Activated CD4-positive, alpha-beta T cell treated with anti-CD3 and anti-CD28 coated beads, Interleukin-2, Interleukin-4, amounts not matched to agents 100 ng/mL and 50 ng/mL, durations not matched to agents 16 hours and 8 hours (primary cell): ENCODE data around the gene CAPN12.
"Not testable (repeated sequence)": the region's sequence is repeated elsewhere in the genome, so short reads cannot be mapped to it uniquely, and the experiment has no call there.

Experiments used
- DNase-seq: peaks from one replicate; pipeline ENCODE4 v3.0.0-alpha.2; 2020; ENCODE audit warnings: low spot score

The CAPN12 gene

DNA sequence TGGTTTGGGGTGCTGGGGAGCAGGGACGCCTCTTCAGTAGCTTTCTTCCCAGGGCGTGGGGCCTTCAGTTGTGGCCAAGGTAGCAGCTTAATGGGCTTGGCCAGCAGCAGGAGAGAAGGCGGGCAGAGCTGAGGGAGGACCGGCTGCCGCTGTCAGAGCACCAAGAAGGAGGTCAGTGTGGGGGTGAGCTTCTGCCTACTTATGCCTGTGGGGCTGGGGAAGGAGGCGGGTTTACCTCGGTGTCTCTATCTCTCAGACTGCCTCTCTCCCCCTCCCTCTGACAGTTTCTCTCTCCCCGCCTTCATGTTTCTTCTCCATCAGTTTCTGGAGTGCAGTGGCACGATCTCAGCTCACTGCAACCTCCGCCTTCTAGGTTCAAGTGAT, at the start of gene CAPN12:
Gene CAPN12 (minus strand): TSS at position 177 of the 384 bp plus-strand sequence. CDS start 309 bp downstream, outside the sequence.
- no peak for DNase-seq

DNA sequence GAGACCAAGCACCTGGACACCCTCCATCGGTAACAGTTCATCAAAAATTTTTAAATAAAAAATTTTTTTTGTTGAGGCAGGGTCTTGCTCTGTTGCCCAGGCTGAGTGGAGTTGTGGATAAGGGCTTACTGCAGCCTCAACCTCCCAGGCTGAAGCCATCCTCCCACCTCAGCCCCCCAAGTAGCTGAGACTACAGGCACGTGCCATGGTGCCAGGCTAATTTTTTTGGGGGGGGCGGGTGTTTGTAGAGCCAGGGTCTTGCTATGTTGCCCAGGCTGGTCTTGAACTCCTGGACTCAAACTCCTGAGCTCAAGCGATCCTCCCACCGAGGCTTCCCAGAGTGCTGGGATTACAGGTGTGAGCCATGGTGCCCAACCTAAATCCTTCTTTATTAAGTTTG, 49.4 kb upstream of the CAPN12 start:
- no peak for DNase-seq

- DNase-seq: no peak
Observed at GRCh38 chr19:38793177-38793576, 48.9 kb upstream of the CAPN12 start.

GRCh38 chr19:38792250-38793111, 48.2 kb upstream of the CAPN12 start:
- DNase-seq: peak; percentile 17

DNA sequence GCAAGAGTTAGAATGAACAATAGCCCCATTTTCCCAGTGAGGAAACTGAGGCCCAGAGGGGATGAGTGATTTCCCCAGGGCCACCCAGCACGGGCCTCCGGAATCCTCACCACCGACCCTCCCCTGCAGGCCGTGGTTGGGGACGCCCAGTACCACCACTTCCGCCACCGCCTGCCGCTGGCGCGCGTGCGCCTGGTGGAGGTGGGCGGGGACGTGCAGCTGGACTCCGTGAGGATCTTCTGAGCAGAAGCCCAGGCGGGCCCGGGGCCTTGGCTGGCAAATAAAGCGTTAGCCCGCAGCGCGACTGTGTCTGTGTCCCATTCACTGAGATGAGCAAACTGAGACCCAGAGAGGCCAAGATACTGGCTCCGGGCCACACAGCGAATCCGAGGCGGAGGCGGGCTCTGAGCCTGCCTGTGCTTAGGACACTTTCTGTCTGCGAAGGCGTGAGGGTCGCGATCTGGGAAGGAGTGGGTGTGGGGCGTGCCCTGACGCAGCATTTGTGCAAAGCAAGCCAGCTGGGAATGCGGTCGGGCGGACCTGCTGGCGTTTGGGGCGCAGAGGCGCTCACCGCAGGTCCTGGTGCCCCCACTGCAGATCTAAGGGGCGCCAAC, 47.3 kb upstream of the CAPN12 start:
- not testable (repeated sequence) for DNase-seq

GRCh38 chr19:38790507-38791403, 46.5 kb upstream of the CAPN12 start:
- not testable (repeated sequence) for DNase-seq

DNA sequence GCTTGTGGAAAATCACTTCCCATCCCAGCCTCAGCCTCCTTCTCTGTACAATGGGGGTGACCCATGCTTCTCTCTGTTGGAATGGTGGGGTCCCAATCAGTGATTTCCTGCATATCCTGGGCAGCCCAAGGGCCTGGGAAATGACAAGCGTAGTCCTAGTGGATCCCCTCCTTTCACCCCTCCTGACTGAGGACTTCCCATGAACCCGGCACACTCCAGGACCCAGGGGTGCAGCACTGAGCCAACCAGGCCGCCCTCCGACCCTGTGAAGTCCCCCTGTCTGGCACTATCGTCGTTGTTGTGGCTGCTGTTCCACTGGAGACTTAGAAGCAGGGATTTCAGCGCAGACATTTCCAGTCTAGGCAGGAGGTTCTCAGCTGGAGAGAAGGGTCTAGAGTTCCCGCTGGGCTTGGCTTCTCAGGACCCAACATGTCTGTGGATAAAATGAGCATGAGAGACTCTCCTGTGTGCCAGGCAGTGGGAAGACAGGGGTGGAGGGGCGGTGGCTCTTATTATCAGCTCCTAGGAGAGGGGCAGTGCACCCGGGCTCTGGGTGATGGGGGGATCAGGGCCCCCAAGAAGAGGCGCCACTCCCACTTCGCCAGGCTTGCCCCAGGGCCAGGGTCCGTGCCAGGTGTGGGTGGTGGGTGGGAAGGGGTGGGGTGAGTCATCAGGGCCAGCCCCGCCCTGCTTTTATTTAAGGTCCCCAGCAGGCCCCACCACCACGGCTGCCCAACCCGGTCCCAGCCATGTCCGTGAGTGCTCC, 44.4 kb upstream of the CAPN12 start, which contains the start of gene LGALS7B:
Gene LGALS7B (plus strand): TSS at position 723 of the 766 bp plus-strand sequence. CDS start 27 bp downstream, at position 750.
- no peak for DNase-seq

GRCh38 chr19:38786572-38787265, 42.4 kb upstream of the CAPN12 start:
- DNase-seq: no peak

DNA sequence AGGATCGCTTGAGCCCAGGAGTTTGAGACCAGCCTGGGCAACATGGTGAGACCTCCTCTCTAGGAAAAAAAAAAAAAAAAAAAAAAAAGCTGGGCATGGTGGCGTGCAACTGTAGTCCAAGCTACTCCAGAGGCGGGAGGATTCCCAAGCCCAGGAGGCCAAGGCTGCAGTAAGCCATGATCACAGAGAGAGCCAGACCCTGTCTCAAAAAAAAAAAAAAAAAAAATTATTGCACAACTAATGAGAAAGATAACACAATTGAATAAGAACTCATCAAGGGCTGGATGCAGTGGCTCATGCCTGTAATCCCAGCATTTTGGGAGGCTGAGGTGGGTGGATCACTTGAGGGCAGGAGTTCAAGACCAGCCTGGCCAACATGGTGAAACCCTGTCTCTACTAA, 41.8 kb upstream of the CAPN12 start:
- DNase-seq: not testable (repeated sequence)

GRCh38 chr19:38785187-38785699, 41.0 kb upstream of the CAPN12 start:
- no peak for DNase-seq

DNA sequence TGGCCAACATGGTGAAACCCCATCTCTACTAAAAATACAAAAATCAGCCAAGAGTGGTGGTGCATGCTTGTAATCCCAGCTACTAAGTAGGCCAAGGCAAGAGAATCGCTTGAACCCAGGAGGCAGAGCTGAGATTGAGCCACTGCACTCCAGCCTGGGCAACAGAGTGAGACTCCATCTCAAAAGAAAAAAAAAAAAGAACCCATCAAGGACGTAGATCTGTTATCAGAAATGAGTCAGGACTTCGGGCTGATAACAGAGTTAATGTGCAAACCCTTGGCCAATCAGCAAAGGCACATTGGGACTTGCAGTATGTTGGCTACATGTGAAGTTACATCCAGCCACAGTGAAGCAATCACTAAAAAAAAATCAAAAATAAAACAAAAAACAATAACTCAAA, 40.0 kb upstream of the CAPN12 start:
- no peak for DNase-seq

DNA sequence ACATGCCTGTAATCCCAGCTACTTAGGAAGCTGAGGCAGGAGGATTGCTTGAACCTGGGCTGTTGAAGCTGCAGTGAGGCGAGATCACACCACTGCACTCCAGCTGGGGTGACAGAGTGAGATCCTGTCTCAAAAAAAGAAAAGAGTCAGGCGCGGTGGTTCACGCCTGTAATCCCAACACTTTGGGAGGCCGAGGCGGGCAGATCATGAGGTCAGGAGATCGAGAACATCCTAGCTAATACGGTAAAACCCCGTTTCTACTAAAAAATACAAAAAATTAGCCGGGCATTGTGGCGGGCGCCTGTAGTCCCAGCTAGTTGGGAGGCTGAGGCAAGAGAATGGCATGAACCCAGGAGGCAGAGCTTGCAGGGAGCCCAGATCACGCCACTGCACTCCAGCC, 37.9 kb upstream of the CAPN12 start:
- DNase-seq: not testable (repeated sequence)

- no peak for DNase-seq
Observed at GRCh38 chr19:38781058-38781457, 36.8 kb upstream of the CAPN12 start.

- no peak for DNase-seq
Observed at GRCh38 chr19:38780443-38780842, 36.2 kb upstream of the CAPN12 start.

GRCh38 chr19:38778733-38779132, 34.5 kb upstream of the CAPN12 start:
- DNase-seq: no peak

- no peak for DNase-seq
Observed at GRCh38 chr19:38774181-38774950, 30.1 kb upstream of the CAPN12 start.

GRCh38 chr19:38773469-38774177, 29.3 kb upstream of the CAPN12 start, which contains the start of gene LGALS7:
Gene LGALS7 (minus strand): TSS chr19:38773517. CDS start chr19:38773492, 25 bp downstream.
- no peak for DNase-seq

DNA sequence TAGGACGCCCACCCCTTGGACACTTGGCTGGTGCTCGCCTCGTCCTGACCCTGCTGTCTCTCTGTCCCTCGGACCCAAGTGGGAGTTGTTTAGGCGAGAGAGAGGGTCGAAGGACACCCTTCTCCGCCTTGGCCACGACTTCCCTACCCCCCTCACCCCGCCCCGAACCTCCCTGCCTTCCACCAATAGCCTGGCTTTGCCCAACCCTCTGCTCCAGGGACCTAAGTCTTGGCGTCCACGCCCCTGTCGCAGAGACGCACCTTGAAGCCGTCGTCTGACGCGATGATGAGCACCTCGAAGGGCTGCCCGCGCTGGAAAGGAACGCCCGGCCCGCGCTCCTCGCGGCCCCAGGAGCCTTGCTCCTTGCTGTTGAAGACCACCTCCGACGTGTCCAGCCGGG, 27.3 kb upstream of the CAPN12 start:
- not testable (repeated sequence) for DNase-seq

DNA sequence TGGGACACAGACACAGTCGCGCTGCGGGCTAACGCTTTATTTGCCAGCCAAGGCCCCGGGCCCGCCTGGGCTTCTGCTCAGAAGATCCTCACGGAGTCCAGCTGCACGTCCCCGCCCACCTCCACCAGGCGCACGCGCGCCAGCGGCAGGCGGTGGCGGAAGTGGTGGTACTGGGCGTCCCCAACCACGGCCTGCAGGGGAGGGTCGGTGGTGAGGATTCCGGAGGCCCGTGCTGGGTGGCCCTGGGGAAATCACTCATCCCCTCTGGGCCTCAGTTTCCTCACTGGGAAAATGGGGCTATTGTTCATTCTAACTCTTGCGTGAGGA, 26.6 kb upstream of the CAPN12 start:
- DNase-seq: not testable (repeated sequence)
